Vagina (tissue), 2 donors: ENCODE results near the gene DNAH9.

Experiments
- POLR2A ChIP-seq, 2 donors: fragments of 450-650 bp; IDR thresholded peaks; one replicate each; pipeline ENCODE4 v1.6.1; 2017; ENCODE audit warnings: antibody characterized with exemption in 2 of 2, mild to moderate bottlenecking in 2 of 2, moderate library complexity in 2 of 2
- TF ChIP-seq, protein P1 (sequence below), 3 experiments: fragments of 450-650 bp in 2 of 3; fragments of 200-600 bp in 1 of 3; sonication (generic) in 1 of 3; IDR thresholded peaks; one replicate each; pipeline ENCODE4 v1.5.1; 2017 to 2019; ENCODE audit warnings: antibody characterized with exemption in 3 of 3, mild to moderate bottlenecking in 2 of 3, moderate library complexity in 2 of 3

DNA sequence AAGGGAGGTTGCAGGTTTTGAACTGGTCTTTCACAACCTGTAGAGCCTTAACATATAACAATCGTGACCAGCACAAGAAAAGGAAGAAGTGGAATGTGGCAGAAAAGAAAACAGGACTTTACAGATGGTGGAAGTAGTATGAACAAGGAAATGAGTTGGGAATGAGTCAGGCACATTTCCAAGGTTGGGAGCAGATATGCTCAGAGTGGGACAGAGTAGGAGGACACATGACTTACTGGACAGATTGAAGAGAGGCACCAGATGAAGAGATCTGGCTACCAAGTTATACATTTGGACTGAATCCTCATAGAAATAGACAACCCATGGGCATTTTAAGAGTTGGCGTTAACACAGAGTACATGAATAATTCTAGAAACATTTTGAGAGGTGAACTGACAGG is 303.7 kb downstream of the DNAH9 start:
- no peak for TF ChIP-seq POLR2A (IDR thresholded peaks at IDR 0.05)
- TF ChIP-seq, protein P1, sequence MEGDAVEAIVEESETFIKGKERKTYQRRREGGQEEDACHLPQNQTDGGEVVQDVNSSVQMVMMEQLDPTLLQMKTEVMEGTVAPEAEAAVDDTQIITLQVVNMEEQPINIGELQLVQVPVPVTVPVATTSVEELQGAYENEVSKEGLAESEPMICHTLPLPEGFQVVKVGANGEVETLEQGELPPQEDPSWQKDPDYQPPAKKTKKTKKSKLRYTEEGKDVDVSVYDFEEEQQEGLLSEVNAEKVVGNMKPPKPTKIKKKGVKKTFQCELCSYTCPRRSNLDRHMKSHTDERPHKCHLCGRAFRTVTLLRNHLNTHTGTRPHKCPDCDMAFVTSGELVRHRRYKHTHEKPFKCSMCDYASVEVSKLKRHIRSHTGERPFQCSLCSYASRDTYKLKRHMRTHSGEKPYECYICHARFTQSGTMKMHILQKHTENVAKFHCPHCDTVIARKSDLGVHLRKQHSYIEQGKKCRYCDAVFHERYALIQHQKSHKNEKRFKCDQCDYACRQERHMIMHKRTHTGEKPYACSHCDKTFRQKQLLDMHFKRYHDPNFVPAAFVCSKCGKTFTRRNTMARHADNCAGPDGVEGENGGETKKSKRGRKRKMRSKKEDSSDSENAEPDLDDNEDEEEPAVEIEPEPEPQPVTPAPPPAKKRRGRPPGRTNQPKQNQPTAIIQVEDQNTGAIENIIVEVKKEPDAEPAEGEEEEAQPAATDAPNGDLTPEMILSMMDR (IDR thresholded peaks at IDR 0.05): no peak
